Upper lobe of left lung (tissue), 6 donors: Measurements from ENCODE around the gene TCERG1L. TPM values are rescaled to one million over a fixed set of nuclear protein-coding genes. Genes with fewer than 3 reads are reported as not detected.

Source experiments
- ATAC-seq, 2 donors: fragments of 200-7000 bp; cut with Tn5 transposase; one replicate each; pipeline ENCODE4 v1.9.1; 2022; ENCODE audit warnings: mild to moderate bottlenecking in 2 of 2, moderate library complexity in 2 of 2; ENCODE audit not compliant: low FRiP score in 2 of 2
- DNase-seq, 2 donors: peaks; one replicate each; pipeline ENCODE4 v3.0.0-alpha.2; 2019 to 2020
- H3K27ac ChIP-seq, 4 donors: fragments of 200-600 bp; sonication (generic); one replicate each; pipeline ENCODE4 v1.5.1; 2016 to 2019
- H3K27me3 ChIP-seq, 4 donors: fragments of 200-600 bp; sonication (generic); one replicate each; pipeline ENCODE4 v1.5.1; 2017 to 2019
- H3K36me3 ChIP-seq, 4 donors: fragments of 200-600 bp; sonication (generic); one replicate each; pipeline ENCODE4 v1.5.1; 2016 to 2019
- H3K4me1 ChIP-seq, 4 donors: fragments of 200-600 bp; sonication (generic); one replicate each; pipeline ENCODE4 v1.5.1; 2018 to 2019
- H3K4me3 ChIP-seq, 4 donors: fragments of 200-600 bp; sonication (generic); one replicate each; pipeline ENCODE4 v1.5.1; 2017 to 2019; ENCODE audit warnings: mild to moderate bottlenecking in 2 of 4, moderate library complexity in 1 of 4
- H3K9me3 ChIP-seq, 4 donors: fragments of 200-600 bp; sonication (generic); one replicate each; pipeline ENCODE4 v1.5.1; 2018 to 2019
- CTCF ChIP-seq, 6 experiments: fragments of 450-650 bp in 4 of 6; fragments of 200-600 bp in 2 of 6; sonication (generic) in 2 of 6; IDR thresholded peaks; one replicate each; pipeline ENCODE4 v1.5.1; 2016 to 2019; ENCODE audit warnings: antibody characterized with exemption in 6 of 6
- EP300 ChIP-seq, 4 donors: sonication (generic); formaldehyde crosslinking; IDR thresholded peaks; one replicate each; pipeline ENCODE4 v1.5.1; 2017; ENCODE audit warnings: antibody characterized with exemption in 4 of 4, control low read depth in 2 of 4
- POLR2A ChIP-seq, 4 donors: fragments of 450-650 bp; IDR thresholded peaks; one replicate each; pipeline ENCODE4 v1.5.1; 2016 to 2017; ENCODE audit warnings: antibody characterized with exemption in 4 of 4, mild to moderate bottlenecking in 2 of 4
- POLR2AphosphoS5 ChIP-seq, 2 donors: sonication (generic); formaldehyde crosslinking; IDR thresholded peaks; one replicate each; pipeline ENCODE4 v1.5.1; 2017; ENCODE audit warnings: antibody characterized with exemption in 2 of 2
- WGBS, 2 donors: methylation state at CpG; one replicate each; pipeline ENCODE4 v1.1.5; 2017 to 2018; 5-methylcytosine and 5-hydroxymethylcytosine counted together
- total RNA-seq, 6 donors: library from RNA; depleted of rRNA in 4 of 6; stranded (reverse); fragments of >200 nt in 4 of 6; gene quantifications; one replicate each; pipeline versions ENCODE4 v1.1.0 to v1.2.1, GENCODE V29; 2016 to 2021
- donor health status: DM: no; HTN: no; CAD: no; lungs with moderate emphysema.
- donor health status: DM: no; HTN: yes; CAD: no; lungs with severe emphysema.

Gene TCERG1L
- total RNA-seq, 6 donors from 2014 or later, result 0.10 TPM; not detected in 5

GRCh38 chr10:131280101-131280500, 31.4 kb downstream of the TCERG1L start:
- H3K4me3 ChIP-seq, result no peak overlapping the region
- no peak for DNase-seq
- no peaks in the 10 kb centered on the region for H3K4me1 ChIP-seq
- WGBS, 2 donors, result 20 to 23% methylated on average over 1 of the region's 1 CpG
- no peaks in the 10 kb centered on the region for H3K27me3 ChIP-seq
- no peak for ATAC-seq
- no peak for TF ChIP-seq CTCF (IDR thresholded peaks at IDR 0.05)
- no peak for TF ChIP-seq EP300 (IDR thresholded peaks at IDR 0.05)
- no peak for TF ChIP-seq POLR2A (IDR thresholded peaks at IDR 0.05)
- no peak for TF ChIP-seq POLR2AphosphoS5 (IDR thresholded peaks at IDR 0.05)
- no peaks in the 10 kb centered on the region for H3K9me3 ChIP-seq
- no peak overlapping the region for H3K27ac ChIP-seq
- no peaks in the 10 kb centered on the region for H3K36me3 ChIP-seq

- WGBS, 2 donors, result 76 to 86% methylated on average over 6 to 9 of the region's 9 CpGs
- Histone ChIP-seq H3K27me3 (no peaks in the 10 kb centered on the region), H3K9me3 (no peaks in the 10 kb centered on the region), H3K4me1 (no peaks in the 10 kb centered on the region), H3K4me3 (no peak overlapping the region), H3K36me3 (no peaks in the 10 kb centered on the region), H3K27ac (no peak overlapping the region)
- no peak for TF ChIP-seq POLR2AphosphoS5 (IDR thresholded peaks at IDR 0.05)
- no peak for TF ChIP-seq EP300 (IDR thresholded peaks at IDR 0.05)
- no peak for TF ChIP-seq POLR2A (IDR thresholded peaks at IDR 0.05)
- no peak for ATAC-seq
- no peak for DNase-seq
These were observed 32.0 kb downstream of the TCERG1L start for GRCh38 chr10:131279516-131279915.

GRCh38 chr10:131277969-131278368, 33.6 kb downstream of the TCERG1L start:
- Histone ChIP-seq H3K36me3 (no peaks in the 10 kb centered on the region), H3K27me3 (no peaks in the 10 kb centered on the region), H3K4me3 (no peak overlapping the region), H3K27ac (no peak overlapping the region), H3K9me3 (no peaks in the 10 kb centered on the region), H3K4me1 (no peaks in the 10 kb centered on the region)
- ATAC-seq, result no peak
- TF ChIP-seq EP300 (IDR thresholded peaks at IDR 0.05) (no peak), POLR2A (IDR thresholded peaks at IDR 0.05) (no peak), POLR2AphosphoS5 (IDR thresholded peaks at IDR 0.05) (no peak), CTCF (IDR thresholded peaks at IDR 0.05) (no peak)
- 80 to 85% methylated on average over 12 of the region's 12 CpGs for WGBS, 2 donors
- DNase-seq, result no peak

GRCh38 chr10:131277278-131277677, 34.2 kb downstream of the TCERG1L start:
- no peaks in the 10 kb centered on the region for H3K36me3 ChIP-seq
- no peaks in the 10 kb centered on the region for H3K4me1 ChIP-seq
- H3K4me3 ChIP-seq, result no peak overlapping the region
- no peaks in the 10 kb centered on the region for H3K9me3 ChIP-seq
- H3K27ac ChIP-seq, result no peak overlapping the region
- H3K27me3 ChIP-seq, result no peaks in the 10 kb centered on the region
- DNase-seq, result no peak
- ATAC-seq, result no peak
- 81% methylated on average over 12 of the region's 12 CpGs; no CpG with 5 or more reads in 1 of the 2 donors for WGBS, 2 donors
- no peak for TF ChIP-seq EP300 (IDR thresholded peaks at IDR 0.05)
- TF ChIP-seq CTCF (IDR thresholded peaks at IDR 0.05), result no peak
- no peak for TF ChIP-seq POLR2A (IDR thresholded peaks at IDR 0.05)
- TF ChIP-seq POLR2AphosphoS5 (IDR thresholded peaks at IDR 0.05), result no peak

- H3K36me3 ChIP-seq, result no peaks in the 10 kb centered on the region
- no peaks in the 10 kb centered on the region for H3K27me3 ChIP-seq
- H3K9me3 ChIP-seq, result no peaks in the 10 kb centered on the region
- TF ChIP-seq POLR2AphosphoS5 (IDR thresholded peaks at IDR 0.05) (no peak), POLR2A (IDR thresholded peaks at IDR 0.05) (no peak)
- 84 to 91% methylated on average over 4 of the region's 4 CpGs for WGBS, 2 donors
- no peaks in the 10 kb centered on the region for H3K4me1 ChIP-seq
- H3K27ac ChIP-seq, result no peak overlapping the region
- no peak overlapping the region for H3K4me3 ChIP-seq
- no peak for ATAC-seq
- no peak for DNase-seq
These were observed 35.8 kb downstream of the TCERG1L start for GRCh38 chr10:131275691-131276090.

GRCh38 chr10:131274883-131275282, 36.6 kb downstream of the TCERG1L start:
- 80 to 93% methylated on average over 2 to 5 of the region's 5 CpGs for WGBS, 2 donors
- DNase-seq (no peak), ATAC-seq (no peak)
- no peaks in the 10 kb centered on the region for H3K9me3 ChIP-seq
- TF ChIP-seq CTCF (IDR thresholded peaks at IDR 0.05) (no peak), EP300 (IDR thresholded peaks at IDR 0.05) (no peak), POLR2AphosphoS5 (IDR thresholded peaks at IDR 0.05) (no peak), POLR2A (IDR thresholded peaks at IDR 0.05) (no peak)
- H3K36me3 ChIP-seq, result no peaks in the 10 kb centered on the region
- H3K27me3 ChIP-seq, result no peaks in the 10 kb centered on the region
- H3K4me1 ChIP-seq, result no peaks in the 10 kb centered on the region
- no peak overlapping the region for H3K4me3 ChIP-seq
- H3K27ac ChIP-seq, result no peak overlapping the region
